GM21526 (cell line): ENCODE results near the gene MACROD2.
"Not testable (repeated sequence)": the region's sequence is repeated elsewhere in the genome, so short reads cannot be mapped to it uniquely, and the experiment has no call there.

Source experiments
- ATAC-seq: cut with Tn5 transposase; IDR thresholded peaks from one replicate; pipeline ENCODE4 v1.9.1; 2021; ENCODE audit warnings: moderate library complexity; ENCODE audit not compliant: unreplicated experiment, low FRiP score

Gene MACROD2

DNA sequence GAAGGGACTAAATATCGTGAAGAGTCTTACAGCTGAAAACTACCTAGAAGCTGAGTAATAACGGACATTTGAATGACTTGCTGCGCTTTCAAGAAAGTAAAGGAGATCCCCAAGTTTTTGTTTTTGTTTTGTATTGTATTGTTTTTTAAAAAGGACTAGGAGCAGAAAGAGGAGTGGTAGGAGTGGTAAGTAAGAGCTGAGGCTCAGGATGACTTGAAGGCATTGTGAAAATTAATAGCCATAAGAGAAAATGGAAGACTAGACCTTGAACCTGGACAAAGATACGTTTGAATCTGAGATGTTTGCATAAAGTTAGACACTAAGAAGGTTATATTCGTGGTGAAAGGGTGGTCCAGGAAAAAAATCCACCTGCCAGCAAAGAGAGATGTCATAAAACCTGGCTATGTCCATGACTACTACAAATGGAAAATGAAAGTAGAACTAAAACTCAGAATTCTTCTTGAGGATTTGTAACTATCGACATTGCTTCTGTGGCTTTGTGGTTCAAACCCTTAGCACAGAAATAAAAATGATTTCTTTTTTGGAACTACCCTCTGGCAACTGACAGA, 1166.8 kb downstream of the MACROD2 start:
- ATAC-seq: peak; percentile 62

DNA sequence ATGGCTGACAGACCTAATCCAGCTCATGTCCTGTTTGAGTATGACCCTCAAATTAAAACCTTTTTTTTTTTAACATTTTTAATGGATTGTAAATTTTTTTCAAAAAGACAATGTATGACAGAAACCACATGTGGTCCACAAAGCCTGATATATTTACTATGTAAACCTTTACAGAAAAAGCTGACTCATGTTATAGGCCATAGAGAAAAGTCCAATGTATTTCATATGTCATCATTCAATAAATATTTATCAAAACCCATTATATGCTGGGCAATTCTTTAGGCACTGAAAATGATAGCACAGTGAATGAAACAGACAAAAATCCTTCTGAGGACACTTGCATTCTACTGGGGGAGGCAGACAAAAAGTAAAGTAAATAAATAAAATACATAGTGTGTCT, 1168.3 kb downstream of the MACROD2 start:
- no peak for ATAC-seq

DNA sequence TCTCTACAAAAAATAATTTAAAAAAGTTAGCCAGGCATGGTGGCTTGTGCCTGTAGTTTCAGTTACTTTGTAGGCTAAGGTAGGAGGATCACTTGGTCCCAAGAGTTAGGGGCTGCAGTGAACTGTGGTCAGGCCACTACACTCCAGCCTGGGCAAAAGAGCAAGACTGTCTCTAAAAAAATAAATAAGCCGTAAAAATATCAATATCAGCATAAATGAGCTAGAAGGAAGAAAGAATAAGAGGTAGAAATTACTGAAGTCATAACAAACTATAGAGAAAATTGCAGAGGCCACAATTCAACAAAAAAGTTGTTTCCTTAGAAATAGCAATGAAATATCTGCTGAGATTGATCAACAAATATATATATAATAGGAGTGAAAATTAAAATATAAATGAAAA, 1169.4 kb downstream of the MACROD2 start:
- ATAC-seq: no peak

DNA sequence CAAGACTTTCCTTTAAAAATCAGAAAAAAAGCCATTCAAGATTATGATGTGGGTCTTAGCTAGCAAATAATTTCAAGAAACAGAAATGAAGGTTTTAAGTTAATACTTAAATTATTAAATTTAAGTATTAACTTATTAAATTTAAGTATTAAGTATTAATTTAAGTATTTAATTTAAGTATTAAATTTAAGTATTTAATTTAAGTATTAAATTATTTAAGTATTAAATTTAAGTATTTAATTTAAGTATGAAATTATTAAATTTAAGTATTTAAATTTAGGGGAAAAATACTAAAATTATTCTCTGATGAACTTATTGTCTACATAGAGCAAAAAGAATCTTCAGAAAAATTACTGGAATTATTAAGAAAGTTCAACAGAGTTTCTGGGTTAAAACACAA, 1171.4 kb downstream of the MACROD2 start:
- no peak for ATAC-seq

DNA sequence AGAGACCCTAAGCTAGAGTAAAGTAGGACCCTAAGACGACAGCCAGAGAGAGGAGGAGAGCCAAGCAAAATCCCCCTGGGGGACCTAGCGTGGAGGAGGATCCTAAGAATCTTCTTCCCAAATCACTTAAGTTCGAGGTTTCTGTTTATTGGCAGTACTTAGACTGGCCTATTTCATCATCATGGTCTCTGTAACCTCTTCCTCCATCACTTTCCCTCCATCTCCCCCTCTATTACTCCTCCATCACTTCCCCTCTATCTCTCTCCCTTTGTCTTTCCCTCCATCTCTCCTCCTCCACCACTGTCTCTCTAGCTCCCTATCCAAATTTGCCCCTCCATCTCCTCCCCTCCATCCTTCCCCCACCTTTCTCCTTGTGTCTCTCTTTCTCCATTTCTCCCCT, 1175.7 kb downstream of the MACROD2 start:
- ATAC-seq: no peak

DNA sequence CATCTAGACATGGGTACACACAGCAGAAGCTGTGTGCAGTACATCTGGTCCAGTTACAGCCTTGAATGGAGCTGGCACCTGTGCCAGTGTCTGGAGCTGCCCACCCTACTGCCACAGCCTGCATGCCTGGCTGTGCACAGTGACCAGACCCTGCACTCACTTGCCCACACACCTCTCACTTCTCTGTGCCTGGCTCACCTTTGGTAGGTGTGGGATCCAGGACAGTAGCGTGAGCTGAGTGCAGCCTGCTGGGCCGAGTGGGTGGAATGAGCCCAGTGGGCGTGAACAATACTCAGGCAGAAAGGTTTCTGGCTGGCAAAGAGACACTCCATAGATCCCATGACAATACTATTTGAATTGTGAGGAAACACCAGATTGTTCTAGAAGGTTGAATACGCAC, 1181.6 kb downstream of the MACROD2 start:
- ATAC-seq: no peak

DNA sequence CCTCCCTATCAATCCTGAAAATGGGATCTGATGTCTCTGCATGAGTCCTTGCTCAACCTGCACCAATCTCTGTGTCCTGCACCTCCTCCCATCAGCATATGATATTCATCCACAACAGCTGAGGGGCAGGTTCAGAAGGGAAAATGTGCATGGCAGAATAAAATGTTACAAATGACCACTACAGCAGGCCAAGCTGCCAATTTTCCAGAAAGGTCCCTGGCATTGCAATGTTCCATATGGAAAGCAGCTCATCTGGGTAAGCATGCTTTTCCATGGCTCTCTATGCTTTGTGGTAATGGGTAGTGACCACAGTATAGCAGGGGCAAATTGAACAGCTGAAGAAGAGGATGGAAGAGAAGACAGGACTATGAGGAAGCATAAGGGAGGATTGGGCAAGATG, 1183.3 kb downstream of the MACROD2 start:
- ATAC-seq: no peak

DNA sequence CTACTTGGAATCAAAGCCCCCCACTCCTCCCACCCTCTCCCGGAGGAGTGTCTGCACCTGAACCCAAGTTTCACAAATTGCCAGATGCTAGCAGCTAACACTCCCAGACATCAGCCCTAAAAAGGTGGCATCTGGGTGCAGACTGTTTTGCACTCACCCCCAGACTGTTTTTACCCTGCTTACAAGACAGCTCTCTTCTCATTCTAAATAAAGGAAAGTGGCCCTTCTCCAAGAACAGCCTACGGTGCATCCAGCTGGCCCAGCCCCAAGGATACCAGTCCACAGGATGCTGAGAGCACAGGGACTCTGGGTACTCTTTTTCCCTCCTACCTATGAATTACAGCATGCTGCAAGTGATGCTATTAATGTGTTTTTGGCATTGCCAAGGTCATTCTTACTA, 1184.1 kb downstream of the MACROD2 start:
- ATAC-seq: no peak

DNA sequence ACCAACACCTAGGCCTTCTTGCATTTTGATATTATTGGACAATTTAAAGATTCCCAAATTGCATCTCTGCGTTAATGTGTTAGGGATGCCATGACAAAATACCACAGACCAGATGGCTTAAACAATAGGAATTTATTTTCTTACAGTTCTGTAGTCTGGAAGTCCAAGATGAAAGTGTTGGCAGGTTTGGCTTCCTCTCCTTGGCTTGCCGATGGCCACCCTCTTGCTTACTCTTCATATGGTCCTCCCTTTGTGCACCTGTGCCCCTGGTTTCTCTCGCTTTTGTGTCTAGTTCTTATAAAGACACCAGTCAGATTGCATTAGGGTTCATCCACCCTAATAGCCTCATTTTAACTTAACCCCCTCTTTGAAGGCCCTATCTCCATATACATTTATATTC, 1184.5 kb downstream of the MACROD2 start:
- ATAC-seq: no peak

DNA sequence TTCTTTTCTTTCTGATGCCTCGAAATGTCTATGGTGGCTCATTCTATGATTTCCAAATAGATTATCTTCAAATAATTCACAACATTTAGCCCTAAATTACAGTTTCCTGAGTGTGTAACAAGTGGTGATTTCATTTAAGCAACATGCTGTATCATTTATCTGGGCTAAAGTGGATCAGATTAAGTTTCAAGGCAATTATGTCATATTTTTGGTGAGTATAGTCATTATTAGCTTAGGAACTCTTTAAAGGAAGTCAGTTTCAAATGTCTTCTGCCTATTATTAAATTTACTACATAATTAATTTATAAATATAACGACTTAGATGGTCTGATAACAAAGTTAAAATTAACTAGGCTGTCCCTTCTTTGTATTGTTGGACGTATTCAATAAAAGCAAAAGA, 1190.0 kb downstream of the MACROD2 start:
- no peak for ATAC-seq

DNA sequence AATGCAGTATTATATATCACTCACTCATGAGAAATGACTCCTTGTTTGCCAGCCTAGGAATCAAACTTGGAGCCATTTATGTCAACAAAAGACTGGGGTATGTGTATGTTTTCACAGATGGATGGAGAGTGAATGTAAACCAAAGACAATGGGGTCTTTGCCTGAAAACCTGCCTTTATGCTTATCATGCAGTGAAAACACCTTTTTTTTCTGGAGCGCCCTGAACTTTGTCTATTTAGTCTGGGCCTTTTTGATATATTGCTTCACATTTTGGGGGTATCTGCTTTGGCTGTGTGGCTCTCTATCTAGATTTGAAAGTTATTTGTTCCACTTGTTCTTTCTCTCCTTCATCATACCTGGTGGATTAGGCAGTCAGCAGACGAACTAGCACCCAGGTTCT, 1190.6 kb downstream of the MACROD2 start:
- ATAC-seq: no peak

DNA sequence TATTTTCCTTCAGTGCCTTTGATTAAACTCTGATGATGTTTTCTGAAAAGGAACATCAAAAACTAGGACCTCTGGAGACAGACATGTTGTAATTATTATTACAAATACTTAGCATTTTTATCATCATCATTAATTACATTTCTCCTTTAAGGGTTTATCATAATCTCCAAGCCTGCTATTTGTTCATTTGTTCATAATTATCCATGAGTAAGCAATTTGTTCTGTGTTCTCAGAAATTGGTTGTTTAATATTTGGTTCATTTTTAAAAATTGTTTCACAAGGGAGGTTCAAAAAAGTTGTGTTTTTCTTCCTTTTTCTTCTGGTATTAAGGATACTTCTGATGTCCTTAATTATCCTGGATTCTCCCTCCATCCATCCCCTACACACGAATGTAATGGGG, 1192.3 kb downstream of the MACROD2 start:
- ATAC-seq: no peak

DNA sequence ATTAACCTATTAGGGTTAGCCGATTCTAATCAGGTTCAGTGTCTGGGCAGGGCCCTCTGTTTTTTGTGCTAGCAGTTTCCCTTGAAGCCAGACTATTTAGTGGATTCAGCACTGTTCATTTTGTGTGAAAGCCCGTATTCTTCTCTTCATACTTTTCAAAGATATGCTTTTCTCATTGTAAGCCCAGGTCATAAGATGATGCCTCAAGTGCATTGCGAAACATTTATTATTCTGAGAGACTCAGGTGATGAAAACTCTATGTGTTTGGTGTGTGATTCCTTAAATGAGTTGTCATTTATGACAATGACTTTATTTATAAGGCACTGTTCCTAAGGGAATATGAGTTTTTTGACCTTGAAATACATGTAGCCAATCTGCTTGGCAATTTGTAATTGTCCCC, 1193.1 kb downstream of the MACROD2 start:
- no peak for ATAC-seq

DNA sequence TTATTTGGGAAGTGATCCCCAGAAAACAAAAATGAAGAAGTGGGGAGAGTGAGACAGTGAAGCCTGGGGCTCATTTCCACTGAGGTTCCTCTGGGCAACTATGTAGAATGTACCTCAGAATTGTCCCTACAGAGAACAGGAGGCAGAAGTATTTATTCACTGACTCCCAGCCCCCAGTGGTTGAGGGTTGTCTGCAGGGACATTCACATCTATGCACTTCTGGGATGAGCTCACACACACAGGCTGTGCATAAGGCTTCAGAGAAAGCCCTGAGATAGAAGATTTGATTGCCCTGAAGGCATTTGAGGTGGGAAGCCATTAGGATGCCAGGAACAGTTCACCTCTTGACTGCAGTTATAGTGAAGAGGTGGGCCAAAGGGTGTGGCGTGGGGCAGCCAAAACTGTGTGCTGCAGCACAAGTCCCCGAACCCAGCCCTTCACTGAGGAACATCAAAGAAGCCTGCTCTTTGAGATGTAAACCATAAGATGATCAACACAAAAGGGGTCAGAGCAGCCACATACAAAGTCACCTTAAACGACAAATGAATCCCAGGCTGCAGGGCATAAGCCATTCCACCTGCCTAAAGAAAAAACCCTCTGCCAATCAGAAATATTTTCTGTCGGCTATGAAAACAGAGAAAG, 1195.9 kb downstream of the MACROD2 start:
- ATAC-seq: no peak

DNA sequence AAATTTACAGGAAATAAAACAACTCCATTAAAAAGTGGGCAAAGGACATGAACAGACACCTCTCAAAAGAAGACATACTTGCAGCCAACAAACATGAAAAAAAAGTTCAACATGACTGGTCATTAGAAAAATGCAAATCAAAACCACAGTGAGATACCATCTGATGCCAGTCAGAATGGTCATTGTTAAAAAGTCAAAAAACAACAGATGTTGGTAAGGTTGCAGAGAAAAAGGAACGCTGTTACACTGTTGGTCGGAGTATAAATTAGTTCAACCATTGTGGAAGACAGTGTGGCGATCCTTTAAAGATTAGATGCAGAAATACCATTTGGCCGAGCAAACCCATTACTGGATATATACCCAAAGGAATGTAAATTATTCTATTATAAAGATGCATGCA, 1200.1 kb downstream of the MACROD2 start:
- ATAC-seq: no peak

DNA sequence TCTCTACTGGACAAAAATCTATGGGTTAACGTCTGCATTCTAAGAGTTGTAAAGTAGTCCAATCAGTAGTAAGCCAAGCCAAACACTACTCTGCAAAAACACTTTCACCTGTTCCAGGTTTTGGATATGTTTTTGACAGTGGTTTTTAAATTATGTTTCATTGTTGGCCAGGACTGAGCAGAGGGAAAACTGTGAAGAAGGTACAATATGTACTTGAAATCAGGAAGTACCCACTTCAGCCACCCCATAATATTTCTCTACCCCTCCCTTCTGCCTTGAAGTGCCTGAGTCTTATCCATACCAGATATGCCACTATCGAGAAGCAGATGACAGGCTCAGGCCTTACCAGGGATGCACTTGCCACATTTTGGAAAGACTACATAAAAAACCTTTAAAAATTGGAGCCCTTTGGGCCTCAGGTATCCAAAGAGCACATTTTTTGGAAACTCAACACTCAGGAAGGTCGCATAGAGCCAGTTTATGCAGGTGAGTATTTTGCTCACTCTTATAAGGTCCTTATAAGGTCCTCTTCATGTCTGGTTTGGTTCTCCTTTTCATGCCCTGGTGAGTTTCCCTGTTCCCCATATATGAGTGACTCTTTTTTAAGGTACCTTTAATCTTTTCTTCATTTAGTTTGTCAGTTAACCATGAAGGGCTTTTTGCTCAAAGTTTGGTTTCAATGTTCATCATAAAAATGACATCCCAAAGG, 1201.4 kb downstream of the MACROD2 start:
- ATAC-seq: peak; percentile 45

DNA sequence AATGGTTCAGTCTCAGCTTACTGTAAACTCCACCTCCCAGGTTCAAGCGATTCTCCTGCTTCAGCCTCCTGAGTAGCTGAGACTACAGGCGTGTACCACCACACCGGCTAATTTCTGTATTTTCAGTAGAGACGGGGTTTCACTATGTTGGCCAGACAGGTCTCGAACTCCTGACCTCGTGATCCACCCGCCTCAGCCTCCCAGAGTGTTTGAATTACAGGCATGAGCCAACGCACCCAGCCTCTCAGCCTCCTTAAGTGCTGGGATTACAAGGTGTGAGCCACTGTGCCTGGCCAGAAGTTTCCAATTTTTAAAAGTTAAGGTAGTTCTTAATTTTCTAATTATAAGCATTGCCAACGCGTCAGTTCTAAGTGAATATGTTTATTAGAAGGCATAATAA, 1202.7 kb downstream of the MACROD2 start:
- not testable (repeated sequence) for ATAC-seq

DNA sequence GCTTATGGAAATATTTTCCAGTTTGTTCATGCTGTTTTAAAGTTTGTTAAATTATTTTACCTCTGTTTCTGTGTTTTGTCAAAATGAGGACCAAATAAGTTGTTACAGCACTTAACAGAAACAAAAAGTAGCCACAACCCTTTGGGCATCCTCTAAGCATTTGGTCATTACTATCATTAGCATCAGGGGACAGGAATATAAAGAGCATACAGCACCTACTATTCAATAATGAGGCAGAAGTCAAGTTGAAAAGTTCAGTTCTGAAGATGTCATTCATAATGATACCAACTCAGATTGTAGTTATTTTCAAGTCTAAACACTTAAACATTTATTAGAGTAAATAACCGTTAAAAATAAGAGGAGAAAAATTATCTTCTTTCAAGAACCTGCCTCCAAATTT, 1204.4 kb downstream of the MACROD2 start:
- peak; percentile 42 for ATAC-seq

DNA sequence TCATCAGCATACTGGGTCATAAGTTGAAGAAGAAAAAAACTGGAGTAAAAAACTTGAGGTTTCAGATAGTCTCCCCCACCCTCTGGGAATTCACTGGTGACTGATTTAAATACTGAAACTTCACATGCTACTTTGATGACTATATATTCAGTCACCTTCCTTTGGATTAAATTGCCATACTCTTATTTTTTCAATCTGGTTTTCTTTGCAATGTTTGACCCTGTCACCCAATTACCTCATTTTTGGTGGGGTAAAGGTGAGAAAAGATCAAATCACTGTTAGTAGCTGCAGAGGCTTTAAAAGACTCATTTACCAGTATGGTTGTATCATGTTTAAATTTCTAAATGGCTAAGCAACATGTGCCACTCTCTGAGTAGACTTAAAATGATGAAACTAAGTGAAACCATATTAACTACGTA, 1204.8 kb downstream of the MACROD2 start:
- ATAC-seq: peak; percentile 85

DNA sequence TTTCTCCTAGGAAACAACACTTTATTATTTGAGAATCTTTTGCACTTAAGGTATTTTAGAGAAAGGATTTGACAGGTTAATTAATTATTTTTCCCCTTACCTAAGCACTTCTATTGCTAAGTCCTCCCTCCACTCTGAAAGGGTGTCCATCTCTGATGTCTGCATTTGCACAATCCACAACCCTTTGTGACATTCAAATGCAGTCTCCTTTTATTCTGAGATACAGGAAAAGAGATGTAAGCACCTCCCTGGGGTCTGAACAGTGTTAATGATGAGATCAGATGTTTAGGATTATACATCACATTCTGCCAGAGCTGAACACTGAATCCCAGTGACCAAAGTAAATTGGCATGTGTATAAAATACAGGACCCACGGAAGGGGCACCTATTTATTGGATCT, 1206.3 kb downstream of the MACROD2 start:
- ATAC-seq: no peak

DNA sequence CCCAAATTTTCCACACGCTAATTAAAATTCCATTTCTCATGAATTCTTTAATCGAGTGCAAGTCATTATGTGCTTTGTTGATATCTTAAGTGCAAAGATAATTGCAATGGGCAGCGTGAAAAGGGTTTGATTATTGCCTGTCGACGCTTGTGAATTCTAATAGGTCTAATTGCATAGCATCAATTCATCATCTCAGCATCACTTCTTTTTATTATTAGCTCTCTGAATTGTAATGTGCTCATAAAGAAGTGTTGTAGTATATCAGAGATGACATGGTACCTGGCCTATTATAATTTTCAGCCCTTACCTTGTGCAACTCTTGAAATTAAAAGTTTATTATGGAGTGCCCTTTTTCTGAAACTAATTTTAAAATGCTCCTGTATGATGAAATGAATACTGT, 1208.9 kb downstream of the MACROD2 start:
- ATAC-seq: no peak

DNA sequence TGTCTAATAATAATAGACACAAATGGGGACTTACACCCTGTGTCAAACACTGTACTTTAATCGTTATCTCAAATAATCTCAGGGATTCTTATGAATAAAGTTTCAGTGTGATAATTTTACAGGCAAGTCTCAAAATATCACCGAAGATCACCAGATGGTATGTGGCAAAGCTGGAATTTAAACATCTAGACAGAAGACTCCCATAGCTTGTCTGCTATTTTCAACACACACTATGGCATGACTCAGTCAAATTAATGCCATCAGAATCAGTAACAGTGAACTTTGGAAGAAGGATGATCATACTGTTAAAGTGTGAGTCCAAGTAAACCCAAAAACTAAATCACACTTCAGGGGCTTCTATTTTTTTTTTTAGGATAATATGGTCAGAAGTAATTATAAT, 1209.7 kb downstream of the MACROD2 start:
- ATAC-seq: no peak
